Measurements from ENCODE around the gene PTCHD1. TPM values are rescaled to one million over a fixed set of nuclear protein-coding genes. Genes with fewer than 3 reads are reported as not detected.

The PTCHD1 gene
- polyA plus RNA-seq, 1 of the 3 experiments (the other 2 are of a cell fraction): not detected

GRCh38 chrX:23365541-23365940 is 30.9 kb downstream of the PTCHD1 start (continued):
- no peak for TF ChIP-seq ZBTB33 (IDR thresholded peaks at IDR 0.05; ENCODE audit: borderline replicate concordance, low read depth)
- no peak for TF ChIP-seq NRF1 (IDR thresholded peaks at IDR 0.05; ENCODE audit: low read depth, low read length)

- Histone ChIP-seq H4K20me1 (ENCODE audit: insufficient read depth) (no peaks in the 10 kb centered on the region), H3K36me3 (replicated peaks in 1 of 2; ENCODE audit: control insufficient read depth in 1 of 2, insufficient read depth in 2 of 2, low read length in 1 of 2) (no peaks in the 10 kb centered on the region), H3K4me1 (ENCODE audit: control insufficient read depth in 1 of 2, insufficient read depth in 2 of 2, low read depth in 1 of 2, low read length in 1 of 2) (no peaks in the 10 kb centered on the region), H3K27ac (ENCODE audit: low read depth in 2 of 2, low read length in 1 of 2) (no peak overlapping the region), H3K9ac (no peak overlapping the region), H2AFZ (ENCODE audit: low read depth) (no peak overlapping the region), H3K9me3 (no peaks in the 10 kb centered on the region), H3K27me3 (ENCODE audit: insufficient read depth) (peaks cover 20% of the 10 kb centered on the region), H3K4me3 (ENCODE audit: low read depth in 2 of 2, low read length in 1 of 2) (no peak overlapping the region), H3K9me2 (no peaks in the 10 kb centered on the region), H3F3A (replicated peaks; ENCODE audit: insufficient read depth) (no peaks in the 10 kb centered on the region), H3K4me2 (no peak overlapping the region), H3K79me2 (ENCODE audit: insufficient read depth) (no peaks in the 10 kb centered on the region)
- no peak for DNase-seq
- ChIA-PET CTCF (no interaction called here), POLR2A (no interaction called here)
- no peak for TF ChIP-seq RXRA (IDR thresholded peaks at IDR 0.05; ENCODE audit: borderline replicate concordance, low read depth)
- 58% methylated on average over 4 of the region's 4 CpGs for whole genome bisulfite sequencing (ENCODE audit: low lambda C conversion rate)
These were observed 32.3 kb downstream of the PTCHD1 start for GRCh38 chrX:23366914-23367313.

GRCh38 chrX:23369027-23369426 is 34.4 kb downstream of the PTCHD1 start:
- ChIA-PET CTCF (no interaction called here), POLR2A (no interaction called here)
- H3K9ac ChIP-seq: no peak overlapping the region
- no peaks in the 10 kb centered on the region for H3K4me1 ChIP-seq (ENCODE audit: control insufficient read depth in 1 of 2, insufficient read depth in 2 of 2, low read depth in 1 of 2, low read length in 1 of 2)
- TF ChIP-seq JUND (IDR thresholded peaks at IDR 0.05) (no peak), YY1 (IDR thresholded peaks at IDR 0.05; ENCODE audit: low read depth) (no peak), ELF1 (IDR thresholded peaks at IDR 0.05) (no peak), GATA2 (CRISPR knock-in tag; IDR thresholded peaks at IDR 0.05) (no peak), EP300 (IDR thresholded peaks at IDR 0.05; ENCODE audit: borderline replicate concordance in 1 of 2, low read depth in 1 of 2, low read length in 1 of 2) (no peak), MXI1 (IDR thresholded peaks at IDR 0.05; ENCODE audit: low read depth, low read length) (no peak), RXRA (IDR thresholded peaks at IDR 0.05; ENCODE audit: borderline replicate concordance, low read depth) (no peak), GABPA (IDR thresholded peaks at IDR 0.05; ENCODE audit: low read depth) (no peak), TEAD4 (IDR thresholded peaks at IDR 0.05; ENCODE audit: borderline replicate concordance, insufficient read depth) (no peak), RAD21 (IDR thresholded peaks at IDR 0.05; ENCODE audit: low read length) (no peak), RFX5 (IDR thresholded peaks at IDR 0.05; ENCODE audit: low read length) (no peak), USF1 (IDR thresholded peaks at IDR 0.05; ENCODE audit: borderline replicate concordance, low read depth) (no peak), MEF2A (IDR thresholded peaks at IDR 0.05; ENCODE audit: borderline replicate concordance, low read depth) (no peak), SMC3 (IDR thresholded peaks at IDR 0.05; ENCODE audit: low read depth, low read length) (no peak), NFIC (IDR thresholded peaks at IDR 0.05; ENCODE audit: borderline replicate concordance) (no peak), IRF3 (IDR thresholded peaks at IDR 0.05; ENCODE audit: low read depth, low read length) (no peak), ZBTB33 (IDR thresholded peaks at IDR 0.05; ENCODE audit: borderline replicate concordance, low read depth) (no peak), MAX (IDR thresholded peaks at IDR 0.05; ENCODE audit: low read depth) (no peak), FOSL2 (IDR thresholded peaks at IDR 0.05; ENCODE audit: borderline replicate concordance, low read depth) (no peak), TAF1 (IDR thresholded peaks at IDR 0.05; ENCODE audit: borderline replicate concordance, low read depth, low read length) (no peak)
- no peaks in the 10 kb centered on the region for H3F3A ChIP-seq (replicated peaks; ENCODE audit: insufficient read depth)
- no peak overlapping the region for H3K27ac ChIP-seq (ENCODE audit: low read depth in 2 of 2, low read length in 1 of 2)
- no peaks in the 10 kb centered on the region for H3K36me3 ChIP-seq (replicated peaks in 1 of 2; ENCODE audit: control insufficient read depth in 1 of 2, insufficient read depth in 2 of 2, low read length in 1 of 2)
- WGBS (ENCODE audit: low lambda C conversion rate): 24% methylated on average over 6 of the region's 6 CpGs
- H2AFZ ChIP-seq (ENCODE audit: low read depth): no peak overlapping the region
- no peak overlapping the region for H3K4me3 ChIP-seq (ENCODE audit: low read depth in 2 of 2, low read length in 1 of 2)
- no peaks in the 10 kb centered on the region for H3K9me3 ChIP-seq
- DNase-seq: no peak
- H4K20me1 ChIP-seq (ENCODE audit: insufficient read depth): no peaks in the 10 kb centered on the region
- no peaks in the 10 kb centered on the region for H3K79me2 ChIP-seq (ENCODE audit: insufficient read depth)
- H3K4me2 ChIP-seq: no peak overlapping the region
- H3K9me2 ChIP-seq: no peaks in the 10 kb centered on the region
- H3K27me3 ChIP-seq (ENCODE audit: insufficient read depth): peaks cover 20% of the 10 kb centered on the region

Measured in SK-N-SH (cell line).